ENCODE measurements around the gene TLE6. TPM values are rescaled to one million over a fixed set of nuclear protein-coding genes. Genes with fewer than 3 reads are reported as not detected.
A peak's percentile ranks its signal among the peaks of the same experiment; 100 is the strongest.
"Not testable (repeated sequence)": the region's sequence is repeated elsewhere in the genome, so short reads cannot be mapped to it uniquely, and the experiment has no call there.

The TLE6 gene
- total RNA-seq, 1 donor from 2014 or later = 3.6 TPM

DNA sequence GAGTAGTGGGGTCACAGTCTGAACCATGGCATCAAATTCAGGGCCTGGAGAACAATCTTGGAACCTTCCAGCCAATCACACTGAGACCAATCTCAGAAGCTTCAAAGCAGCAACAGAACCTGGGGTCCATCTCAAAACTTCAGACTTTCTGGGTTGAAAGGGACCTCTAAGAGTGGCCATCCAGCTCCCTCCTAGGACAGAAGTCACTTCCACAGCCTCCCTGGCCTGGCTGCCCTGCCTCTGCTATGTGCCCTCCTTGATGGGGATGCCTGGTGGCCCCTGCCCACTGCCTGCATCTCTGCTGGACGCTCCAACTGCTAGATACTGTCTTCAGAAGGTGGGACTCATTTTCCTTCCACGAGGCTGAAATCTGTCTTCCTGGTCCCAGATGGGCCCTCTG, 49.9 kb downstream of the TLE6 start:
- DNase-seq (ENCODE audit: low spot score) = no peak
- ATAC-seq = no peak

GRCh38 chr19:3027981-3028304, 50.6 kb downstream of the TLE6 start:
- DNase-seq (ENCODE audit: low spot score) (no peak), ATAC-seq (no peak)

- DNase-seq (ENCODE audit: low spot score) = no peak
- ATAC-seq = no peak
Measured at GRCh38 chr19:3028305-3029064, 51.1 kb downstream of the TLE6 start.

DNA sequence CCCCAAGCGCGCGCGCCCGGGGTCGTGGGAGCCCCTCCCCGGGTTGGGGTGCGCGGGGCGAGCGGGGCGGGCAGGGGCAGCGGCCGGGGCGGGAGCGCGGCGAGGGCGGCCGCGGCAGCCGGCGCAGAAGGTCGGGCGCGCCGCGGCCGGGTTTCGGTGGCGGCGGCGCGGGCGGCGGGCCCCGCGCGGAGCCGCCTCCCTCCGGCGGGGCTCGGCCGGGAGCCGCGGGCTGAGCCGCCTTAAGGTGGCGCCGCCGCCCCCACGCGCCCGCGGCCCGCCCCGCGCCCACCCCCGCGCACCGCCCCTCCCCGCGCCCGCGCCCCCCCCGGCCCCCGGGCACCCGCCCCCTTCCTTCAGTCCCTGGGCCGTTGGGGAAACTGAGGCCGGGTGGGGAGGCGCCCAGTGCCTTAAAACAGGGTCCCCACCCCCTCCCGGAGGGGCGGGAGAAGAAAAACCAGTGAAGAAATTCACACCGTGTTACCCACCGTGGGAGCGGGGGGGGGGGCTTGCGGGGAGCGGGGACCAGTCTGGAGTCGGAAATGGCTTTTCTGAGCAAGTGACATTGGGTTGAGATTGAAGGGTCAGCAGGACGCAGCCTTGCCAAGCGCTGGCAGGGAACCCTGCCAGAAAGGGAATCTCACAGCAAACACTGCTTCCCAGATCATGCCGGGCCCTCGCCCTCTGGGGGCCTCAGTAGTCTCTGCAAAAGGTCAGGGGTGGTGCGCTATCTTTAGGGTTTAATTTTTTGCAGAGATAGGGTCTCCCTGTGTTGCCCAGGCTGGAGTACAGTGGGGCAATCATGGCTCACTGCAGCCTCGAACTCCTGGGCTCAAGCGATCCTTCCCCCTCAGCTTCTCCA, 51.9 kb downstream of the TLE6 start, which contains the start of gene TLE2:
TSS of gene TLE2 (minus strand) at position 216 of the 859 bp plus-strand sequence. CDS start 376 bp downstream, outside the sequence.
- DNase-seq (ENCODE audit: low spot score) (no peak), ATAC-seq (peak; percentile 51)

GRCh38 chr19:3031607-3031867, 54.2 kb downstream of the TLE6 start:
- ATAC-seq = no peak
- no peak for DNase-seq (ENCODE audit: low spot score)

GRCh38 chr19:3033595-3034405, 56.4 kb downstream of the TLE6 start:
- DNase-seq (ENCODE audit: low spot score) (no peak), ATAC-seq (no peak)

- DNase-seq (ENCODE audit: low spot score) = no peak
Measured at GRCh38 chr19:3034406-3034655, 57.0 kb downstream of the TLE6 start.

DNA sequence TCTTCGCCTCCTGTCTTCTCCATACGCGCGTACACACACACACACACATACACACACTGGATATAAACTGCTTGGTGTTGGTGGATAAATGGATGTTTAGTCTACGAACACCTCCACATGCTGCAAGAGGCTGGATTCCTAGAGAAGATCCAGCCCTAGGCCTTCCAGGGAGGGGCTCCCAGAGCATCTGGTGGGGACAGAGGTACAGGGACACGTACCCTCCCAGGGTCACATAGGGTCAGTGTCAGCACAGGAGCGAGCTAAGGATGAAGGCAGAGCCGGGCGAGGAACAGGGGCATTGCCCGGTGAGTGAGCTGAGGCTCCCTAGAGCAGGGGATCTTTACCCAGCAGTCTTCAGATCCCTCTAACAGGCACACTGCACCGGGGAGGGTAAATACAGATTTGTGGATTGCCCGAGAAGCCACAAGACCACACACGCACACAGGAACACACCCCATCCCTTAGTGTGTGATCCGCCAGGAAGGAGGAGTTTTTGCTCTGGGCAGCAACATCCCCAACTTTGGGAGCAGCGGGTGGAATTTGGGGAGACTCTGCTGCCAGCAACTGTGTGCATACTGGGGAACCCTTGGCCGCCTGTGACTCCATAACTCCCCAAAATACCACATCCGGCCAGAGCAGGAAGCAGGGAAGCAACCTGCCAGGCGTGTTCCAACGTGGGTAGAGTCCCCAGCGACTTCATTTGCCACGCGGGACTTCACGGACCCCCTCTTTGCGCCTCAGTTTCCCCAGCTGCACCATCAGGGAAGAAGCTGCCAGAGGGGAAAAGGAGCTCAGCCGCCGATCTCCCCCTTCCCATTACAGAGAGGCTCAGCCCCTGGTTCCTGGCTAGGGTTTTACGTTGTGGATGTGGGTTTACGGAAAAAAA, 57.5 kb downstream of the TLE6 start:
- ATAC-seq = peak; percentile 1

More at GRCh38 chr19:3034406-3034655, 57.0 kb downstream of the TLE6 start:
- ATAC-seq = no peak

GRCh38 chr19:3035542-3036118, 58.3 kb downstream of the TLE6 start:
- ATAC-seq (peak; percentile 81), DNase-seq (ENCODE audit: low spot score) (peak; percentile 98)

More for the DNA sequence above, 57.5 kb downstream of the TLE6 start:
- no peak for DNase-seq (ENCODE audit: low spot score)

DNA sequence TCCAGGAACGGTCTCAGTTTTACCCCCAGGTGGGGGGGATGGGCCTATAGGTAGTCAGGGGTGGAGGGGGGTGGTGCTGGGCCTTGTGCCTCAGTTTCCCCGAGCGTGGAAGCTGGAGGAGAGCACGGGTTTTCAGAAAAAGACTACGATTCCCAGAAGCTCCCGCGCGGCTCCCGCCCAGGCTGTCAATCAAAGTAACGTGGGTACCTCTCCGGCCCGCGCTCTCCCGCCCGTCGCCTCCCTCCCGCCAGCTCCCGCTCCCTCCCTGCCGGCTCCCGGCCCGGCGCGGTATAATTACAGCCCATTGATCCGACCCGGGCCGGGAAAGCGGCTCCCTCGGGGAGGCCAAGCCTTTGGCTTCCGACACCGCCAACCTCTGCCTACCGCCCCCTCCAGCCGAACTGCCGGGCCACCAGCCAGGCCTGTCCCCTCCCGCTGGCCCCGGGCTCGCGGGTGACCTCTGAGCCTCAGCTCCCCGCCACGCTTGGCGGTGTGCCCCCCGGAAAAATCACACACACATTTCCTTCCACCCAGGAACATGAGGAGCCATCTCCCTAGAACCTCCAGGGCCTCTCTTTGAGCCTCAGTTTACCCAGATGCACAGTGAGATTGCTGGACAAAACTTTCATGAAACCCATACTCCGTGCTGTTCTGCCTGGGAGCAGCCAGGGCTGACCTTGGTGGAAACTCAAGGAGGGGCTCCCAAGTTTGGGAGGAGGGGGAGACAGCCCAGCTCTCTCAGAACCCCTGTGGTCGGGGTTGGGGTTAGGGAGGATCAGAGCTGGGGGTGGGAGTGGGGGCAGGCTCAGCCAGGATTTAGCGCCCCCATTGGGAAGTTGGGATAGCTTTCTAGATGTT, 59.0 kb downstream of the TLE6 start:
- DNase-seq (ENCODE audit: low spot score) (peak; percentile 97), ATAC-seq (peak; percentile 81)

DNA sequence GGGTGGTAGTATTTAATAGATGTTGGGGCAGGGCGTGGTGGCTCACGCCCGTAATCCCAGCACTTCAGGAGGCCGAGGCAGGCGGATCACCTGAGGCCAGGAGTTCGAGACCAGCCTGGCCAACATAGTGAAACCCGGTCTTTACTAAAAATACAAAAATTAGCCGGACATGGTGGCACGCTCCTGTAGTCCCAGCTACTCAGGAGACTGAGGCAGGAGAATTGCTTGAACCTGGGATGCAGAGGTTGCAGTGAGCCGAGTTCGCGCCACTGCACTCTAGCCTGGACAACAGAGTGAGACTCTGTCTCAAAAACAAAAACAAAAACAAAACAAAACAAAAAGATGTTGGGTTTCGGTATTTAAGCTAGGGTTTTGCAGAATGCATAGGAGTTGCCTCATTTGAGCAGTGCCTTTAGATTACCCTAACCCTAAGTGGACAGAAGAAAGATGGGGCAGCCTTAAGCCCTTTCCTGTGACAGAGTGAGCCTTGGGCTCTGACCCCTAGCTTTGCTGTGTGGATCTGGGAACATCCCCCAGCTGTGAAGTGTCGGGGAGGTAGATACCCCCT, 59.7 kb downstream of the TLE6 start:
- not testable (repeated sequence) for ATAC-seq; DNase-seq (ENCODE audit: low spot score)

GRCh38 chr19:3038214-3038613, 60.9 kb downstream of the TLE6 start:
- ATAC-seq (no peak), DNase-seq (ENCODE audit: low spot score) (no peak)

DNA sequence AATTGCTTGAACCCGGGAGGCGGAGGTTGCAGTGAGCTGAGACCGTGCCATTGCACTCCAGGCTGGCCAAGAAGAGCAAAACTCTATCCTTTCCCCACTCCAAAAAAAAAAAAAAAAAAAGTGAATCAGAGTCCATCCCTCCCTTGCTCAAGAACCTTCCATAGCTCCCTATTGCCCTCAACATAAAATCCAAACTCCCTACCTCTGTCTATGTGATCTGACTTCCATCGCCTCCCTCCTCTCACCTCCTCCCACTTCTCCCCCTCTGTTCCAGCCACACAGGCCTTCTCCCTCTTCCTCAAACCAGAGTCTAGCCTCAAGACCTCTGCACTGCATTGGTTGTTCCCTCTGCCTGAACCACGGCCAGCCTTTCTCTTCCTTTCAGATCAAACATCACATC, 61.8 kb downstream of the TLE6 start:
- ATAC-seq = no peak
- DNase-seq (ENCODE audit: low spot score) = no peak

DNA sequence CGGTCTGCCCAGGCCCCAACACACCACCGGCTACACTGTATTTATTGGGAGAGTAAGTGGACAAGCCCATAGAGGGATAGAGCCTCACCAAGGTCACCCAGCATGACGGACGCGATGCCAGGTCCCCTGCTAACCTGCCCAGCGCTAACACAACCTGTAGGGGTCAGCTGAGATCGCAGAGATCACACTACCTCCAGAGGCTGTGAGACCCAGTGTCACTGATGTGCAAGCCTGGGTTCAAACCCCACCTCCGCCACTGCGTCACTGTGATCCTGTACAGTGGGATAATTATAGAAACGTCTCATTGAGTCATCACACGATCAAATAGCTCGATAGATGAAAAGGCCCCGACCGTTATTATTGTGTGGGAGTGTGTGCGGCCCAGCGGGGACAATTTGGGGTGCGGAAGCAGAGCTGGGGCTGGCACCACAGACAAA, 62.3 kb downstream of the TLE6 start:
- DNase-seq (ENCODE audit: low spot score) = no peak
- no peak for ATAC-seq

DNA sequence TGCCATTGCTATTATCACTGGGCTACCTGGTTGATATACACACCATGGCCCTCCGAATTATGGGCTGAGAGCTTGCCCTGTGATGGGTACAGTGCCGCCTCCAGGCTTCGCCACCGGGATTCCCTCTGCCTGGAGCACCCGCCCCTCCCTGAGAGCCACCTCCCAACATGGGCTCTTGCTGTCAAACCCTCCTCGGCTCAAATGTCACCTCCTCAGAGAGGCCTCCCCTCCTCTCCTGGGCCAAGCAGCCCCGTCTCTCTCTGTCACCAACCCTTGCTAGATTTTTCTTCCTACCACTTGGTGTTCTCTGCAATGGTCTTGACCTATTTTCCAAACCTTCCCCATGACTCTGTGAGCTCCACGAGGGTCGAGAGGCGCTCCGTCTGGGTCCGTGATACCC, 64.0 kb downstream of the TLE6 start:
- no peak for DNase-seq (ENCODE audit: low spot score)
- no peak for ATAC-seq

GRCh38 chr19:3041761-3042620, 64.6 kb downstream of the TLE6 start:
- no peak for ATAC-seq
- no peak for DNase-seq (ENCODE audit: low spot score)

DNA sequence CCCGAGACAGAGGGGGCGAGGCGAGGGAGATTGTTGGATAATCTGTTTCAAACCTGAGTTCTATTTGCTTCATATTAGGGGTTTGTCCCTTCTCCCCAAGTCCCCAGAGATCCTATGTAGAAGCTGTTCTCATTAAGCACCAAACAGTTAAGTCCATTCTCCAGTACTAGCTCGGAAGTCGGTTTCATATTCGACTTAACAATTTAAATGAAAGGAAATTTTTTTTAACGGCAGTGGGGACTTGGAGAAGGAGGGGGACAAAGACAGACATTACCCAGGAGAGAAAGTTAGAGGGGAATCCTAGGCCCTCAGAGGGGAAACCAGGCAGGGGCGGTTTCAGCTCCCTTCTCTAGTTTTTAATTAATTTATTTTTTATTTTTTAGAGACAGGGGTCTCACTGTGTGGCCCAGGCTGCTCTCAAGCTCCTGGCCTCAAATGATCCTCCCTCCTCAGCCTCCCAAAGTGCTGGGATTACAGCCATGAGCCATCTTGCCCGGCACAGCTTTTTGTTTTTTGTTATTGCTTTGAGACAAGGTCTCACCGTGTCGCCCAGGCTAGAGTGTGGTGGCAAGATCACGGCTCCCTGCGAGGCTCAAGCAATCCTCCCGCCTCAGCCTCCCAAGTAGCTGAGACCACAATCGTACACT, 65.4 kb downstream of the TLE6 start:
- DNase-seq (ENCODE audit: low spot score) (no peak), ATAC-seq (no peak)
